GM04503 (cell line): ENCODE results near the gene TMPRSS5.
"Not testable (repeated sequence)": the region's sequence is repeated elsewhere in the genome, so short reads cannot be mapped to it uniquely, and the experiment has no call there.

Experiments
- DNase-seq: peaks from one replicate; pipeline ENCODE4 v3.0.0-alpha.2; 2012; ENCODE audit warnings: low read depth

TMPRSS5 gene

DNA sequence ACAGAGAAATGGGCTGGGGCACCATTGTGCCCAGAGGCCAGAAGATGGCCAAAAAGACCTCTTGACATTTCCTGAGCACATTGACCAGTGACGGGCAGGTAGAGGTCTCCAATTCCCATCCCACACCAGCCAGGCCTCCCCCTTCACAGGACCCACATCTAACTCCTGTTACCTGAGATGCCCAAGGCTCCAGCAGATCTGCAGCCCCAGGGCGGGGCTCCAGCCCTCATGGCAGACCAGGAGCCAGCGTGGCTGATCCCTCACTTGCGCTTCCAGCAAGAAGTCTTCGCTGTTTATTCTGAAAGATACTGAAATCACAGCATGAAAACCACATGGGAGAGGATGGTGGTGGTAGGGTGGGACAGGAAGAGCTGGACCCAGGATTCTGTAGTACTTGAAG is 9.0 kb downstream of the TMPRSS5 start:
- no peak for DNase-seq

DNA sequence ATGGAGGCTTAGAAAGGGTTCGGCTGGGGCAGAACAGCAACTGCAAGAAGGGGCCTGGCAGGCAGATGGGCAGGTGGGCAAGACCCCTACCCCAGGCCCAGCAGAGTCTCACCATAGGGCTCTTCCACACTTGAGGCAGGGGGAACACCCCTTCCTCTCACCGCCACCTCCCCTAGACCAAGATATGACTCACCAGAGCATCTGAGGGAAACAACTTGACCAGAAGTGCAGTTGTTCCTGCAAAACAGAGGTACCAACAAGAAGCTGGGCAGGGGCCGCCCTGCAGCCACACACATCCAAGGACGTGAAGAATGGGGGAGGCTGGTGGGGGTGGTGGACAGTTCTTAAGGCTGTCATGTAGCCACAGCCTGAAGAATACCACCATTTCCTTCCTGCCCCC is 10.9 kb downstream of the TMPRSS5 start:
- no peak for DNase-seq

DNA sequence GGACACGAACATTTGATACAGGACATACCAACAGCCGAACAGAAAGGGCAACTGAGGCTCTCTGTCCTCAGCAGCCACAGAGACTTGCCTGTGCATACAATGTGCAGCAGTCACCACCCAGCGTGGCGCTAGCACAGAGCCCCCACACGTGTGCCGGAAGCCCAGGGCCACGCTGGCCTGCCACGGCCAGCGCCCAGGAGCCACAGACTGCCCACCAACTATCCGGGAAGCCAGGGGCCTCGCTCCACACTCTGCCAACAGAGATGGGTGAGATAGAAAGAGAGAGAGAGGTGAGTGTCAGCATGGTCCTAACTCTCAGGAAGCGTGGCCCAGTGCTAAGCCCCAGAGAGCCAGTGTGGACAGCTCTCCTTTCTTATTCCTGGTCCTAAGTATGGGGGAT is 11.7 kb downstream of the TMPRSS5 start:
- no peak for DNase-seq

DNA sequence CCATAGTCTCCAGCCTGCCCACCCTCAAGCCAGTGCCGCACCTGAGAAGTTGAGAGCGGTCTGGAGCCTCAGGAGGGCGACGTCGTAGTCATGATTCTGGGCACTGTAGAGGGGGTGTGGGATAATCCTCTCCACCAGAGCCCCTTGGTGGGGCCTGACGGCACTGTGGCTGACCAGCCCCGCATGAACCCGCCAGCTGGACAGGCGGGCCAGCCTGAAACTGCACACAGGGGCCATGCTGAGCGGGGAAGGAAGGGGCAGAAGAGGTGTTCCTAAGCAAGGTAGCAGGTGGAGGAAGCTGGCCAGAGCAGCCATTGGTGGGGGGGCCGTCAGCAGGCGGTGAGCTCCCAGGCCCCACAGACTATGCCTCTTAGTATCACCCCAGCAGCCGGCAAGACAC is 13.1 kb downstream of the TMPRSS5 start:
- DNase-seq: no peak

DNA sequence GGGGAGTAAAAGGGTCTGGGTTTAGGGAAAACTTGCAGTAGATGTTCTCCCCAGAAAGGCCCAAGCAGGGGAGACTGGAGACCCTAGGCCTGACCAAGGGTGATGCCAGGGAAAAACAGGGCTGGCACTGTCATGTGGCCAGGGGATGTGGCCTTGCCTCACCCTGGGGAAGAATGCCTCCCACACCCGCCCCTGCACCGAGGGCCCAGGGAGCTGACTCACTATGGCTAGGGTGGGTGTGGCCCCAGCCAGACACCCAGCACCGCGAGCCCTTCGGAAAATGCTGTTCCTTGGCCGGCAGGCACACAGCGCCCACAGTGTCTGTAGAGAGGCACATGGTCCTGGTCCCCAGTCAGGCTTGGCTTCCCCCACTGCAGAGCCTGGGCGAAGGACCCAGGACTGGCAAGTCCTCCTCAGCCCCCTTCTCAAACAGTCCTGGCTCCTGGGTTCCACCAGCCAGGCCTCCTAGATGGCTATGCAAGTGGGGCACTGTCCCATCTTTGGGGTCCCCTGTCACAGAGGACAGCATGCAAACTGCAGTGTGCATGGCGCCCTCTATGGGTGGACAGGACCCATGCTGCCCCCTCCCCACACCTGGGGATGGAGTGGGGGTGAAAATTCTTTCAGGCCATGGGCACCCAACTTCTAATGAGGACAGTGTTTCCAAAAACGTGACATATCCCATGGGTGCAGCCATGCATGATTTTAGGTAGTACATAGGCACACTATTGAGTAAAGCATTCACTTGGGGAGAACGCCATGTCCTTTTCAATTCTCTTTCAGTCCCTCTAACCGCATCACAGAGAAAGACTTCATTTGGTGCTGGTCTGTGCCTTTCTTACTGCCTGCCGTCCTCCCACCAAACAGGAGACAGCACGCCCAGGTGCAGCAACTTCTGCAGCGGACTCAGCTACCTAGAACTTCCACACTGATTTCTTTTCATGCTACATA is 15.2 kb downstream of the TMPRSS5 start:
- DNase-seq: peak; percentile 34

DNA sequence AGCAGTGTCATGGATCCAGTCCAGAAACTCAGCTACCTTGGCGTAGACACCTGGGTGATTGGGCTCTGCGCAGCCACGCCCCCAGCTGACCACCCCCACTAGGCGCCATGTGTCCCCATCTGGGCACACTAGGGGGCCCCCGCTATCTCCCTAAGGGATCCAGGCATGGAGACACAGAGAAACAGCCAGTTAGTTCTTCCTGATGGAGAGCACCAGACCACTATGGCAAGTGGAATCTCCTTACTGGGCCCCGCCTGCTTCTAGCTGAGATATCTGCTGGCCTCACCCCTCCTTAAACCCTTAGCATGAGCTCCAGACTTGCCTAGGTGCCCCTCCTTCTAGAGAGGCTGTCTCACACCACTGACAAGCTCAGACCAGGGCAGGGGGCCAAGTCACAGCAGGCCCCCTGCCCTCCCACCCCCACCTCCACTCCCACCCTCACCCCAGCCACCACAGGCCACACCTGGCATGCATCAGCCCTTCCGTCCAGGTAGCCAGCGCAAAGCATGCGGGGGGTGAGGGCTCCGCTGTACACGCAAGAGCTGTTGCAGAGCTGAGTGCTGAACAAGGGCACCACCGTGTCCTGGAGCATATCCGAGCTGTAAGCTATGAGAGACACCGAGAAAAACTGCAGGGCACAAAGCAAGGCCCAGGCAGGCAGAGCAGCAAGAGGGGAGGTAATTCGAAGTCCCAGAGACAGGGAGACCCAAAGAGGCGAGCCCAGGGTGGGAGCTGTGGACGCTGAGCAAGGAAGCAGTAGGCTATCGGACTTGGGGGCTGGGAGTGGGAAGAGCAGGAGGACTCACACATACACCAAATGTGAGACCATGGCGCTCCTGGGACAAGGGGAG is 16.1 kb downstream of the TMPRSS5 start:
- DNase-seq: no peak

DNA sequence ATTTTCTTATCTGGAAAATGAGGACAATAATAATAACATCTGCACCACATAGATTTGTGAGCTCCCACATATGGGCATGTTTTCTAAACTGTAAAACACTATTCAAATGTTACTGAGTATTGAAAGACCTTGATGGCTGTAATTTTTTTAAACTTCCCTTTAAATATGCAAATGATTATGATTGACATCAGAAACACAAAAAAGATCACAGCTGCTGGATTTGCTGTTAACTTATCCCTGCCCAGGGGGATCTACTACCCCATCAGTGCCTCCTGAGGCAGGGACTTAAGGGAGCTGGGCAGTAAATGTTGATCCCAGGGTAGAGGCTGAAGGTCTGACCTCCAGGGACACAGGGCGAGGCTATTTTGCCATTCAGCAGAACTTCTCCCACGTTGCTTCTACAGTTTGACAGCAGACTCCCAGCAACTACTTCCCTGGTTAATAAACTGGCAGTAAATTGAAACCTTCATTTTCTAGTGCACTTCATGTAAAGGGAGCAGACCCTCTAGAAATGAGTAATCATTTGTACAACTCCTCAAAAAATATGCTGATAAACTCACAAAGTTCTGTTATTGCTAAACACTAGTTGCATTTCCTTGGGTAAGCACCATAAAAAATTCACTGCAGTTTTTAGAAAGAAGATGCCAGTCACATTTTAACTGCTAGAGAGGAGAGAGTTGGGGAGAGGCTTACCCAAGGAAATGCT is 20.3 kb downstream of the TMPRSS5 start:
- no peak for DNase-seq

DNA sequence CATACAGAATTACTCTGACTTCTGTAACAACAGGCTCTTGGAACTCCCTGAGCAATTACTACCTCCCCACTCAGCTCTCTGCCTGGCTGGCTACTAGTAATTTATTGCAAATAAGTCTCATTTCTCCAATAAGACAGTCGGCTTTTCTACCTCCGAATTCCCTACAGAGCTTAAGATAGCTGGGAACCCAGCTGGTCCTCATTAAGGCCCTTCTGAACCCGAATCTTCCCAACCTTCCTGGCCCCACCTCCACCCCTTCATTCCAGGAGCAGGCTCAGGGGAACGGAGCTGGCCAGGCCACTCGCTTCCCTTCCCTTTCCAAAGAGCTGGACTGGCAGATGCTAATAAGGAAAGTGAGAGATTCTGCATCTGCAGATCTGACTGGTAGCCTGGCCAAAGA is 21.6 kb downstream of the TMPRSS5 start:
- no peak for DNase-seq

DNA sequence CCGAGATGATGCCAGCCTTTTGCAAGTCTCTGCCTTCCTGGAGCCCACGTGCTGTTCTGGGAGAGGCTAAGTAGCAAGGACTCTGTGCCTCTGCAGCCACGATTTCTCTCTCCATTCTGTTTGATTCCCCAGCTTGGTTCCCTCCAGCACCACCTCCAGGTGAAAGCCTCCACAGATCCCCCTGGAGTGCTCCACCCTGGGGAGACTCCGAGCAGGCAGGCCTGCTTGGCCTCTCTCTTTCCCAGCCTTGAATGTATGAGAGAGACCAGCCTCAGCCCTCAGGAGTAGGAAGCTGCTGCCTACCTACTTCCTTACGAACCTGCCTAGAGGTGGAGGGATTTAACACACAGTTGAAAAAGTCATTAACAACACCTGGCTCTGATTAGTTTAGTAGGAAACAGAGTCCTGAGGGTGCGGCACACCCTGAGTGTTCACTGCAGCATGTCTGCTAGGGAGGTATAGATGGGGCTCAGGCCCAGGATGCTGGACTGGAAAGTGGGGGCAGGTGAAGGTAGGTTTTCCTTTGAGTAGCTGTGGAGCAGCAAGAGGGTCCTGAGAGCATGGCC is 22.5 kb downstream of the TMPRSS5 start:
- no peak for DNase-seq

DNA sequence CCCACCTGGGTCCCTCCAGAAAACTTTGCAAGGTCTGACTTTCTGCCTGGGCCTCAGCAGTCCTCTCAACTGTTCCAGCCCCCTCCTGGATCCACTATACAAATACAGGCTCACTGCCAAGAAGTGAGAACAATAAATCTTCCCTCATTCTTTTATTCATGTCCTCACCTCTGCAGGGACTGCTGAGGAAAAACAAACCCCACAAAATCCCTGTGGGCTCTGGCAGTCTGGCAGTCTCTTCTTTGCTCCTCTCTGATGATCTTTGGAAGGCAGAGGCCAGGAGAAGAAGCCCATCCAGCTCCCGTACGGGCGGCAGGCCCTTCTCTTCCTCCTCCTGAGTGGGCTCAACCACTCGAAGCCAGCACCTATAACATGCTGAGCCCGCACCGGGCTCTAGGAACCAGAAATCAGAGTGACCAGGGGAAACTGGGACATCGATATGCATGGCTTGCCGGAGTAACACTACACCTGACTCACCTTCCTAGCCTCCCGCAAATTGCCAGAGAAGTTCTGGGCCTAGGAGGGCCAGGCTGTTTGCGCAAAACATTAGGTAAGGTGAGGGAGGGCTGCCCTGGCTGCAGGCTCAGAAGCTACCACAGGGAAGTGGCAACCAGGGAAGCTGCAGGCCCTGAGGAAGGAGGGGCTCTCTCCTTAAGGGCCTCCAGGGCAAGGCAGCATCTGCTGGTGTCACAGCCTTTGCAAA is 24.2 kb downstream of the TMPRSS5 start:
- DNase-seq: no peak

DNA sequence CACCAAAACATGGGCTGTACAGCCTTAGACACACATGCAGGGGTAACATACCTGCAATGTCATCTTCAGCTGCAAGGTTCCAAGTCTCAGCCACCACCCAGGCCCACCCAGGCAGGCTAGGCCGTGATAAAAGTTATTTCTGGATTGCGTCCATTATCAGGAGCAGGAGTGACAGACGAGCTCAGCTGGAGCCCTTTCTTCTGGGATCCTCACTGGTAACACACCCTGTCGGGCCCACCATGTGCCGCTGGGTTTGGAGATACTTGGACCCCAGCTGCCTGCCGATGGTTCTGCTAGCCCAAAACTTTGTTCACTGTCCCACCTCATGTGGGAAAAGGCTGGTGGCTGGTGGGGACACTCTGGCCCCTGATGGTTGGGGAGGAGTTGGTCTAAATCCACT is 24.8 kb downstream of the TMPRSS5 start:
- no peak for DNase-seq

DNA sequence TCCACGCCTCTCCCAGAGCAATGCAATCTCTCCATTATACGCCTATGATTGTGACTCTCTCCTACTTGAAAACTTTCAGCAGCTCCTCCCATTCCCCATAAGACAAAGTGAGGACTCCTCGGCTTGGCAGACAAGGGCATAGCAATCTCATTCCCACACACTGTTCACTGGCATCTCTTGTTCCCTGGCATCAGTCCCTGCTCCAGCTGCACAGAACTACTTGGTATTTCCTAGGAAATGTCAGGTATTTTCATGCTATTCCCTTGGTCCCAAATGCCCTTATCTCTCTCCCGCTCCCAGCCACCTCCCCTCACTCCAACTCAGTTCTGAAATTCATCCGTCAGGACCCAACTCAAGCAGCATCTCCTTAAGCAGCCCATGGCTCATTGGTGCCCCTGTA is 28.4 kb downstream of the TMPRSS5 start:
- no peak for DNase-seq

DNA sequence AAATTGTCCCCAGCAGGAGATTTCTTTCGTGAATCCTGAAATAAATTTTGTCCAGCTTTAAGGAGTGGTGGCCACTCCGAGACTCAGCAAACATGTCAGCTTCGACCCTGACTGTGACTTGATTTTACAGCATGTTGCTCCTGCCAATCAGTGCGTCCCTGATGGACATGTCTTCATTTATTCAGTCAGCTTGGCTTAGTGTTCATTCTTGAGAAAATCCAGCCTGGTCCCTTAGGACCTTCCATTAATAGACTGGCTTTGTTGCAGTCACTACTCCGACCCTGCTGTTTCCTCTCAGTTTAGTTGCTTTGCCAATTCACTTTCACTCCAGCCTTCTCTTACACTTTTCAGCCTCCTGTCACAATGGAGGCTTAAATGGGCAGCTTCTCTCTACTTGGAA is 30.5 kb downstream of the TMPRSS5 start:
- no peak for DNase-seq

DNA sequence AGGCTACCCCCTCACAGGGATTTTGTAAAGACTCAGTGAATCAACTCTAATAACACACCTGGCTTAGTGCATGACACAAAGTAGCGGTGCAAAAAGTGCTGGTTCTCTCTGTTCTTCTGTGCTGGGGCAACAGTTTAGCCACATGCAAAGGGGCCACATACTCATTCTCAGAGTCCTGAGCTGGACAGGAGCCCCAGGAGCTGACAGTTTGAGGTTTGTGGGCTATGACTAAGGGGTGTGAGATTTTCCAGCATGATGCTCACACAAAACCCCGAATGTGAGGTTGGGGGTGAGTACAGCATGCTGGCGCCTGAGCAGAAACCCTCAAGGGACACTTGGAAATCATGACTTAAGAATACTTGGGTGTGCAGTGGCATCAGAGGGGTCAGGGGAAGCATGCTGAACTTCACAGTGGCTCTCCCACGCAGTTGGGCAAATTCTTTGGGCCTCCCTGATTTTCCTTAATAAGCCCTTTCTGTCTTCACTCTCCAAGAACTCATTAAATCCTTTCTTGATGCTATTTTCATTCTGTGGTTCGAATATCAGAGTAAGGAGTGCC is 31.0 kb downstream of the TMPRSS5 start:
- peak; percentile 92 for DNase-seq

DNA sequence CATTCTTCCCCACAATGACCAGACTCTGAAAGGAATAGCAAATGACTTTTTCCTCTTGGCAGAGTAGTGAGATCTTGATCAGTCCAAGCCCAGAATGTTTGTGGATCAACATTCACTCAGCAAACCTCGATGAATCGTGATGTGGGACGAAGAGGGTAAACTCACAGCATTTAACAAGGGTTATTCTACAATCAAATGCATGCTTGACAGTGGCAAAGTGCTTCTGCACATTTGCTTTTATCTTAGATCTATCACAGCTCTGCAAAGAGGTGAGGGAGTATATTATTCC is 31.8 kb downstream of the TMPRSS5 start:
- DNase-seq: no peak

DNA sequence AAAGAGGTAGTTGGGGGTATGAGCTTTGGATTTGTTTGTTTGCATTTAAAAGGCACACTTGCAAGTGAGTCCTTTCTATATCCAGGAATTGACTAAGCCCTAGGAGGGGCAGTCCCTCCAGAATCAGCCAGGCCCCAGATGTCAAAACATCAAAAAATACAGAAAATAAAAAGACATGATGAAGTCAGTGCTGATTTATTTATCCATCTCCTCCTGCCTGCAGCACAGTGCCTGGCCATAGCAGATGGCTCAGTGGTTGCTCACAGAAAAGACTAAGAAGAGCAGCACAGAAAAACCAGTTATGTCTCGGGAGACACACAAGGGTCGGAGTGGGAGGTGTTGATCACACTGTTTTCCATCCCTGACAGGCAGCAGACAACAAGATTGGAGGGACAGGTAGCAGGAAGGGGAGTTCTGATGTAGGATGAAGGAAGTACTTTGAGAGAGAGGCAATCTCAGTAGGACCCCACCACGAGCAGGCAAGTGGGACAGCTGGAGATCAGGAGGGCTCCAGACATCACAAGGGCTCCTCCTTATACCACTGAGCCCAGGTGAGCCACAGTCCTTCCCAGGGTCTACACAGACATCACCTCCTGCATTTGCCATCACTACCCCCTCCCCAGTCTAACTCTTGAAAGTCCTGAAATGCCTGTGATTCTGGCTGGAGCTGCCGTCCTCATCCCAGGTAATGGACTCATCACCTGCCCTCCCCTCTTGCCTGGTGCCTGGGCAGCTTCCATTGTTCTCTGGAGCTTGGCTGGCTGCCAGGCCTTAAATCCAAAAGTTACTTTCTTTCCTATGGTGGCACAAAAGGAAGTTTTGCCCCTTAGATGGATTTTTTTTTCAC is 32.3 kb downstream of the TMPRSS5 start:
- no peak for DNase-seq

DNA sequence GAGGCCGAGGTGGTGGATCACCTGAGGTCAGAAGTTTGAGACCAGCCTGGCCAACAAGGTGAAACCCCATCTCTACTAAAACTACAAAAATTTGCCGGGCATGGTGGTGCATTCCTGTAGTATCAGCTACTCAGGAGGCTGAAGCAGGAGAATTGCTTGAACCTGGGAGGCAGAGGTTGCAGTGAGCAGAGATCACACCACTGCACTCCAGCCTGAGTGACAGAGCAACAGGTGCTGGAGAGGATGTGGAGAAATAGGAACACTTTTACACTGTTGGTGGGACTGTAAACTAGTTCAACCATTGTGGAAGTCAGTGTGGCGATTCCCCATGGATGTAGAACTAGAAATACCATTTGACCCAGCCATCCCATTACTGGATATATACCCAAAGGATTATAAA is 34.2 kb downstream of the TMPRSS5 start:
- DNase-seq: not testable (repeated sequence)

DNA sequence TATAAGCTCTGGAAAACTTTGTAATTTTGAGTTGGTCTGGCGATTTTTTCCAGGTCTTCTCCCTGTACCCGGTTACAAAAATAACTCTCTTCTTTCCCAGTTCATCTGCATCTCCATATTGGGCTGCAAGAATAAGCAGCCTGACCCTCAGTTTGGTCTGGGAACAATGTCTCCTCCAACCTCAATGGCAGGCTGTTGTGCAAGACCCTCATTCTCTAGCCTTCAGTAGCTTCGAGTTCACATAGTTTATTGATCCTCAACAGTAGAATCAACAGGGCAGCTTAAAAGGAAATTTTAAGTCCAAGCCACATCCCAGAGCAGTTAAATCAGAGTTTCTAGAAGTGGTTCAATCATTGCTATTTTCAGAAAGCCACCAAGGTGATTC is 35.3 kb downstream of the TMPRSS5 start:
- no peak for DNase-seq

DNA sequence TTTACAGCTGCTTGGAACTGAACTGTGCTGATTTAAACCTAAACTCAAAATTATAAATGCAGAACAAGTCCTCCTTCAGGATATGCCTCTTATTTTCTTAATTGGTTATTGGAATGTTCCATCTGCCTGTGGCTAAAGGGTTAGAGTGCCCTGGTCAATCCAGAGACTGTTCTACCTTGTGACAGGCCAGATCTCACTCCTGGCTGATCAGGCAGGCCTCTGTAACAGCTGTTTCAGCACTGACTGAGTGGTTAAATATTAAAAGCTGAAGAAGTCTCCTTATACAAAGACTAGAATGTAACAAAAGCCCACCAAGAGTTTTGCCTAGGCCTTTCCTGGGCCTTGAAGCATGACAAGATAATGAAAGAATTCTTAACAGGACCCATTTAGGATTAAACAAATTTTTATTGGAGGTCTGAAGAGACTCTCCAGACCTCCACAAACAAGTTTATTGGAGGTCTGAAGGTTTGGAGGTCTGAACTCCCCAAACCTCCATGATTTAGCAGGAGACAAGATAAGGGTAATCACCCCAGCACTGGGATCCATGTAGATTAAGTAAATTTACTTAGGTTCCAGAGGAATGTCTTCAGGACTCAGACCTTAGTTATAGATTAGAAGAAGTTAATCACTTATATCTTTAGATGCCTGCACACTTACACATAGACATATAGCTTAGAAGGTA is 35.8 kb downstream of the TMPRSS5 start:
- DNase-seq: no peak

DNA sequence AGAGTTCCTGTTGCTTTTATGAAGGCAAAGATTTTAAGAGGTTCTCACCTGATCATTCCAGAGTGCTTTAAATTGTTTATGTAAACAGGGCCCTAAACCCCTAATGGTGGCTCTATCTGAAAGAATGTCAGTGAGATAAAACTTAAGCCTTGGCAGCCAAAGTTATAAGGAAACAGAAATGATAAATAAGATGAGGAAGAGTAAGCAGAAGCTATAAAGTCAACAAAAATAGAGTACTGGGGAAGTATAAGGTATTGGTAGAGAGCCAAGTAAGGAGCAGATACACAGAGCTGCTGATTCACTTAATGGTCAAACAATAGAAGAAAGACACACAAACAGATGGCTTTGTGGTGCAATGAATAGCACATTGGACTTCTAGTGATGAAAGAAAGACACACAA is 37.9 kb downstream of the TMPRSS5 start:
- DNase-seq: no peak
